ENCODE data around the gene KAT2A. TPM values are rescaled to one million over a fixed set of nuclear protein-coding genes. Genes with fewer than 3 reads are reported as not detected.
"Not testable (repeated sequence)": the region's sequence is repeated elsewhere in the genome, so short reads cannot be mapped to it uniquely, and the experiment has no call there.

KAT2A gene
- total and polyA plus RNA-seq, 8 donors = 39.9 to 77.6 (median 70.8) TPM

DNA sequence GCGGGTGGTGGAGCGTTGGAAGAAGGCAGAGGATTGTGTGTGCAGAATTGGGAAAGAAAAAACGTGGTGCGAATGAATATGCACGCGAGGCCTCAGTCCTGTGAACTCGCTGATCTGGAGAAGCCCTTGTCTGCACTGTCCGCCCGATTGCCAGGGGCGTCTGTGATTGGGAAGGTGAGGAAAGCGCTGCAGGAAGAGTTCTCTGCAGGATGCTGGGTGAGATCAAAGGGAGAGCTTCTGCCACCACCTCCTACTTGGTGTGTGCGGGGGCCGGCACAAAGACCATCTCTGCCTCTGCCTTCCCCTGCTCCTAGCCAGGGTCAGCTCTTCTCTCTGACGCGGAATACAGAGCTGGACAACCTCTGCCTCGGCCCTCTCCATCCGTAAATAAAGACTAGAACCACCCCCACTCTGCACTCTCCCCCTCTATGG is 34.5 kb upstream of the KAT2A start:
- H3K9me3 ChIP-seq = no peaks in the 10 kb centered on the region
- H3K36me3 ChIP-seq = peaks cover 0 to 12% of the 10 kb centered on the region in 2 donors
- H3K27ac ChIP-seq = peak overlapping the region in 1 of 2 donors; percentile 90
- H3K27me3 ChIP-seq = no peaks in the 10 kb centered on the region
- DNase-seq = no peak
- no peak for ATAC-seq
- peaks cover 9 to 40% of the 10 kb centered on the region in 2 donors for H3K4me1 ChIP-seq
- H3K4me3 ChIP-seq = peak overlapping the region; percentile 91 to 99
- TF ChIP-seq, protein P1, sequence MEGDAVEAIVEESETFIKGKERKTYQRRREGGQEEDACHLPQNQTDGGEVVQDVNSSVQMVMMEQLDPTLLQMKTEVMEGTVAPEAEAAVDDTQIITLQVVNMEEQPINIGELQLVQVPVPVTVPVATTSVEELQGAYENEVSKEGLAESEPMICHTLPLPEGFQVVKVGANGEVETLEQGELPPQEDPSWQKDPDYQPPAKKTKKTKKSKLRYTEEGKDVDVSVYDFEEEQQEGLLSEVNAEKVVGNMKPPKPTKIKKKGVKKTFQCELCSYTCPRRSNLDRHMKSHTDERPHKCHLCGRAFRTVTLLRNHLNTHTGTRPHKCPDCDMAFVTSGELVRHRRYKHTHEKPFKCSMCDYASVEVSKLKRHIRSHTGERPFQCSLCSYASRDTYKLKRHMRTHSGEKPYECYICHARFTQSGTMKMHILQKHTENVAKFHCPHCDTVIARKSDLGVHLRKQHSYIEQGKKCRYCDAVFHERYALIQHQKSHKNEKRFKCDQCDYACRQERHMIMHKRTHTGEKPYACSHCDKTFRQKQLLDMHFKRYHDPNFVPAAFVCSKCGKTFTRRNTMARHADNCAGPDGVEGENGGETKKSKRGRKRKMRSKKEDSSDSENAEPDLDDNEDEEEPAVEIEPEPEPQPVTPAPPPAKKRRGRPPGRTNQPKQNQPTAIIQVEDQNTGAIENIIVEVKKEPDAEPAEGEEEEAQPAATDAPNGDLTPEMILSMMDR (IDR thresholded peaks at IDR 0.05) = no peak
- intact Hi-C loops (cut with DNase I) = no loop called here

- peak overlapping the region; percentile 50 to 90 for H3K27ac ChIP-seq
- intact Hi-C loops (cut with DNase I) = no loop called here
- no peak for ATAC-seq
Measured at GRCh38 chr17:42153919-42154742, 33.0 kb upstream of the KAT2A start.

GRCh38 chr17:42146911-42147607 is 25.9 kb upstream of the KAT2A start:
- Histone ChIP-seq H3K27me3 (no peaks in the 10 kb centered on the region), H3K36me3 (peaks cover 0 to 88% of the 10 kb centered on the region in 2 donors), H3K27ac (no peak overlapping the region), H3K4me1 (peaks cover 0 to 66% of the 10 kb centered on the region in 2 donors), H3K4me3 (no peak overlapping the region), H3K9me3 (no peaks in the 10 kb centered on the region)
- TF ChIP-seq, protein P1 (IDR thresholded peaks at IDR 0.05) = no peak
- intact Hi-C loops (cut with DNase I) = no loop called here
- DNase-seq (no peak), ATAC-seq (no peak)

More at GRCh38 chr17:42153919-42154742, 33.0 kb upstream of the KAT2A start:
- Histone ChIP-seq H3K4me3 (peak overlapping the region; percentile 91 to 99), H3K36me3 (peaks cover 0 to 27% of the 10 kb centered on the region in 2 donors), H3K4me1 (peaks cover 9 to 53% of the 10 kb centered on the region in 2 donors), H3K9me3 (no peaks in the 10 kb centered on the region), H3K27me3 (no peaks in the 10 kb centered on the region)
- TF ChIP-seq, protein P1 (IDR thresholded peaks at IDR 0.05) = no peak
- no peak for DNase-seq

- Histone ChIP-seq H3K4me1 (peaks cover 10 to 72% of the 10 kb centered on the region in 2 donors), H3K36me3 (peaks cover 0 to 82% of the 10 kb centered on the region in 2 donors)
- intact Hi-C loops (cut with DNase I); H3K9me3 ChIP-seq; DNase-seq; H3K4me3 ChIP-seq; H3K27ac ChIP-seq; H3K27me3 ChIP-seq: not testable (repeated sequence)
- ATAC-seq = peak; percentile 58
Measured at GRCh38 chr17:42143138-42143537, 22.0 kb upstream of the KAT2A start.

DNA sequence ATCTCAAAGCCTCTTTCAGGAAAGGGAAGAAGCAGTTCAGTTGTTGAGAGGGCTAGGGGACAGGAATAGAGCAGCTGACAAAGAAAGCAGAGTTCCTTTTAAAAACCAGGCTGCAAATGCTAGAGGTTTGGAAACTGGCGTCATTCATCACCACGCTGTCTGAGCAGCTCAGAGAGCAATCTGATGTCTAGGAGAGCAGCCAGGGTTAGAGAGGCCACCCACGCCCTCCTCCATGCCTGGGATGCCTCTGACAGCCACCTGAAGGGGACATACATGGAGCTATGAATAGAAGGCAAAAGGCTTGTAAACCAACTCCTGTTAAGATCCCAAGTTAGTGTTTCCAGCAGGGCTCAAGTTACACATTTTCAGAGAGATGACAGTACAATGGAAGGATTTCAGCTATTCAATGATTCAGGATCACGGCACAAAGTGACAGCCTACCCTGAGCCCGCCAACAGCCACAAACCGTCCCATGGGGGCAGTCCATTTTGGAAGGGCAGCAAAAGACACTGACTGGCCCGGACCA is 21.3 kb upstream of the KAT2A start:
- intact Hi-C loops (cut with DNase I) = no loop called here
- Histone ChIP-seq H3K27ac (peak overlapping the region in 1 of 2 donors; percentile 40), H3K36me3 (peaks cover 0 to 78% of the 10 kb centered on the region in 2 donors), H3K9me3 (no peaks in the 10 kb centered on the region), H3K4me3 (no peak overlapping the region), H3K4me1 (peaks cover 11 to 76% of the 10 kb centered on the region in 2 donors), H3K27me3 (no peaks in the 10 kb centered on the region)
- no peak for DNase-seq
- TF ChIP-seq, protein P1 (IDR thresholded peaks at IDR 0.05) = no peak
- no peak for ATAC-seq

All from left lung (tissue), 10 donors.